Measurements from ENCODE around the gene CEP70. TPM values are rescaled to one million over a fixed set of nuclear protein-coding genes. Genes with fewer than 3 reads are reported as not detected.

CEP70 gene
- total RNA-seq, 1 experiment from 2014 or later = 64.5 TPM

- H3K36me3 ChIP-seq (ENCODE audit: control insufficient read depth, insufficient read depth, low read length) = peaks cover 11% of the 10 kb centered on the region; the same call in 1 of the 2 replicates
- no peaks in the 10 kb centered on the region for H3K9me3 ChIP-seq (ENCODE audit: control insufficient read depth, insufficient read depth, low read depth, low read length)
- intact Hi-C loops (cut with micrococcal nuclease; ENCODE audit: unreplicated experiment) (loop anchor here (10.0 kb wide), 1 partner anchor 103 kb away; no protein-coding TSS in a partner anchor), in situ Hi-C loops (cut with HindIII; ENCODE audit: low pct_unique_long_range_greater_than_20kb, low sequenced_read_pairs) (no loop called here)
- ATAC-seq = no peak
- H3K27me3 ChIP-seq (ENCODE audit: control insufficient read depth, insufficient read depth, low read length) = no peaks in the 10 kb centered on the region
- BruUV-seq (replicated peaks) = no TSS peak
- no peak for DNase-seq (ENCODE audit: low read depth, low spot score)
- H3K4me1 ChIP-seq (ENCODE audit: control insufficient read depth, insufficient read depth, low read length) = peaks cover 23% of the 10 kb centered on the region
- ChIA-PET POLR2A (no interaction called here), CTCF (no interaction called here)
- no peak for TF ChIP-seq SIN3A (IDR thresholded peaks at IDR 0.05; ENCODE audit: borderline replicate concordance, insufficient read depth, low read depth, low read length)
- TF ChIP-seq REST (IDR thresholded peaks at IDR 0.05; ENCODE audit: insufficient read depth in 1 of 2, low read depth in 2 of 2, low read length in 1 of 2) = no peak
- no peak overlapping the region for H3K4me3 ChIP-seq (ENCODE audit: low read depth in 2 of 2, low read length in 2 of 2)
- H3K27ac ChIP-seq (ENCODE audit: low read length) = no peak overlapping the region; the same call in 1 of the 2 replicates
These were observed 2.7 kb downstream of the CEP70 start for GRCh38 chr3:138591392-138591791.

- Histone ChIP-seq H3K4me1 (ENCODE audit: control insufficient read depth, insufficient read depth, low read length) (peaks cover 16% of the 10 kb centered on the region), H3K27me3 (ENCODE audit: control insufficient read depth, insufficient read depth, low read length) (no peaks in the 10 kb centered on the region), H3K4me3 (ENCODE audit: low read depth in 2 of 2, low read length in 2 of 2) (no peak overlapping the region), H3K9me3 (ENCODE audit: control insufficient read depth, insufficient read depth, low read depth, low read length) (no peaks in the 10 kb centered on the region), H3K36me3 (ENCODE audit: control insufficient read depth, insufficient read depth, low read length) (peaks cover 11% of the 10 kb centered on the region; the same call in 1 of the 2 replicates), H3K27ac (ENCODE audit: low read length) (no peak overlapping the region)
- in situ Hi-C loops (cut with HindIII; ENCODE audit: low pct_unique_long_range_greater_than_20kb, low sequenced_read_pairs) (no loop called here), intact Hi-C loops (cut with micrococcal nuclease; ENCODE audit: unreplicated experiment) (no loop called here)
- no TSS peak for BruUV-seq (replicated peaks)
- TF ChIP-seq CTCF (IDR thresholded peaks at IDR 0.05) = no peak
- no peak for TF ChIP-seq REST (IDR thresholded peaks at IDR 0.05; ENCODE audit: insufficient read depth in 1 of 2, low read depth in 2 of 2, low read length in 1 of 2)
- no peak for TF ChIP-seq SIN3A (IDR thresholded peaks at IDR 0.05; ENCODE audit: borderline replicate concordance, insufficient read depth, low read depth, low read length)
- no peak for TF ChIP-seq TCF7L2 (IDR thresholded peaks at IDR 0.05; ENCODE audit: low read depth, low read length)
- TF ChIP-seq POLR2AphosphoS5 (IDR thresholded peaks at IDR 0.05; ENCODE audit: low read depth, low read length) = no peak
- POLR2A ChIA-PET = no interaction called here
- DNase-seq (ENCODE audit: low read depth, low spot score) (no peak), ATAC-seq (no peak)
- CTCF ChIA-PET = no interaction called here
These were observed 5.6 kb downstream of the CEP70 start for GRCh38 chr3:138588445-138588844.
